Measurements from ENCODE around the gene ZP4. TPM values are rescaled to one million over a fixed set of nuclear protein-coding genes. Genes with fewer than 3 reads are reported as not detected.

The ZP4 gene
- total RNA-seq, 1 experiment from 2014 or later = not detected

DNA sequence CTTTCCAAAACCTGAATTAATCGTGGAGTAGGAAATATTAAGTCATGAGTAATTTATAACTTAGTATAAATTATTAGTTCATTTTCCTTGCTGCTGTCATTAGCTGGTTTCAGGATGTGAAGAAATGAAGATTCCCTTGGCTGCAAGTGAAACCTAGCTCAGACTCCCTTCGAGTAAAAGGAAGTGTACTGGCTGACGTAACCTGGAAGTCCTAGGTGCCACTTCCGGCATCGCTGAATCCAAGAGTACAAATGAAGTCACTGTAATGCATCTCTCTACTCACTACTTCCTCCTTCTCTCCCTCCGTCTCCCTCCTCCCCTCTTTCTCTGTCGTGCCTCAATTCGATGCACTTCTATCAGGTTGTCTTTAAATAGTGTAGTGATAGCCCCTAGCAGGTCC lies 28.8 kb downstream of the ZP4 start:
- TF ChIP-seq, protein P1, sequence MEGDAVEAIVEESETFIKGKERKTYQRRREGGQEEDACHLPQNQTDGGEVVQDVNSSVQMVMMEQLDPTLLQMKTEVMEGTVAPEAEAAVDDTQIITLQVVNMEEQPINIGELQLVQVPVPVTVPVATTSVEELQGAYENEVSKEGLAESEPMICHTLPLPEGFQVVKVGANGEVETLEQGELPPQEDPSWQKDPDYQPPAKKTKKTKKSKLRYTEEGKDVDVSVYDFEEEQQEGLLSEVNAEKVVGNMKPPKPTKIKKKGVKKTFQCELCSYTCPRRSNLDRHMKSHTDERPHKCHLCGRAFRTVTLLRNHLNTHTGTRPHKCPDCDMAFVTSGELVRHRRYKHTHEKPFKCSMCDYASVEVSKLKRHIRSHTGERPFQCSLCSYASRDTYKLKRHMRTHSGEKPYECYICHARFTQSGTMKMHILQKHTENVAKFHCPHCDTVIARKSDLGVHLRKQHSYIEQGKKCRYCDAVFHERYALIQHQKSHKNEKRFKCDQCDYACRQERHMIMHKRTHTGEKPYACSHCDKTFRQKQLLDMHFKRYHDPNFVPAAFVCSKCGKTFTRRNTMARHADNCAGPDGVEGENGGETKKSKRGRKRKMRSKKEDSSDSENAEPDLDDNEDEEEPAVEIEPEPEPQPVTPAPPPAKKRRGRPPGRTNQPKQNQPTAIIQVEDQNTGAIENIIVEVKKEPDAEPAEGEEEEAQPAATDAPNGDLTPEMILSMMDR (conservative IDR thresholded peaks at IDR 0.05) = no peak
- H2BK12ac ChIP-seq (ENCODE audit: insufficient read length, low read depth, low read length) = no peak overlapping the region
- no peak for DNase-seq
- Mint-ChIP-seq H3K36me3 (ENCODE audit: insufficient read depth in 1 of 3, low read depth in 3 of 3) (peaks cover 0 to 4% (median 0%) of the 10 kb centered on the region in 3 experiments; a peak in 1 of 7 replicates), H3K9me3 (no peaks in the 10 kb centered on the region), H3K4me1 (peaks cover 23 to 25% of the 10 kb centered on the region in 2 experiments), H3K27ac (no peak overlapping the region), H3K4me3 (no peak overlapping the region), H3K27me3 (ENCODE audit: low read depth) (peaks cover 8% of the 10 kb centered on the region)
- no peaks in the 10 kb centered on the region for H3K79me1 ChIP-seq (ENCODE audit: insufficient read depth, low read depth, low read length, poor library complexity, severe bottlenecking)
- H3K4me2 ChIP-seq (ENCODE audit: insufficient read depth, insufficient read length, low read length) = no peak overlapping the region
- no peaks in the 10 kb centered on the region for H3K79me2 ChIP-seq (ENCODE audit: insufficient read depth, low read length)
- H2BK120ac ChIP-seq (ENCODE audit: low read depth, low read length, poor library complexity, severe bottlenecking) = no peak overlapping the region
- H3K23me2 ChIP-seq (ENCODE audit: insufficient read length, low read depth, low read length, poor library complexity, severe bottlenecking) = no peaks in the 10 kb centered on the region
- H2AFZ ChIP-seq (ENCODE audit: low read length) = no peak overlapping the region
- H3K4ac ChIP-seq (ENCODE audit: low read depth, low read length) = no peak overlapping the region
- H3K56ac ChIP-seq (ENCODE audit: insufficient read length, low read depth, low read length) = no peak overlapping the region
- no peak overlapping the region for H3K14ac ChIP-seq (ENCODE audit: insufficient read depth, low read length)
- H3T11ph ChIP-seq (ENCODE audit: low read length) = no peak overlapping the region
- H2BK20ac ChIP-seq (ENCODE audit: low read depth, low read length, poor library complexity, severe bottlenecking) = no peak overlapping the region
- no peak overlapping the region for H4K5ac ChIP-seq (ENCODE audit: insufficient read length, low read depth, low read length)
- H2BK15ac ChIP-seq (ENCODE audit: low read depth, low read length) = no peak overlapping the region
- H3K27me3 ChIP-seq (ENCODE audit: insufficient read depth, low read length) = no peaks in the 10 kb centered on the region
- H3K4me1 ChIP-seq (ENCODE audit: insufficient read depth, low read length) = peaks cover 4% of the 10 kb centered on the region; the same call in 1 of the 2 replicates
- no peak overlapping the region for H4K91ac ChIP-seq (ENCODE audit: insufficient read length, low read depth, low read length)
- H3K18ac ChIP-seq (ENCODE audit: insufficient read length, low read depth, low read length) = no peak overlapping the region
- peaks cover 2% of the 10 kb centered on the region for H4K20me1 ChIP-seq (ENCODE audit: control insufficient read depth, insufficient read depth, insufficient read length)
- H2AK5ac ChIP-seq (ENCODE audit: insufficient read length, low read length) = no peak overlapping the region
- H3K23ac ChIP-seq (ENCODE audit: insufficient read length, low read depth, low read length) = no peak overlapping the region
- H3K27ac ChIP-seq (ENCODE audit: insufficient read length, low read depth, low read length) = no peak overlapping the region
- H3K9me3 ChIP-seq (ENCODE audit: control insufficient read depth, low read depth, low read length) = no peaks in the 10 kb centered on the region
- no peak overlapping the region for H2BK5ac ChIP-seq (ENCODE audit: insufficient read length, low read length)
- WGBS (ENCODE audit: extremely low coverage, insufficient read length, low lambda C conversion rate) = no CpG with 5 or more reads among the region's 8 CpGs
- H4K8ac ChIP-seq (replicated peaks; ENCODE audit: insufficient read length, low read depth, low read length) = no peak overlapping the region
- no peak overlapping the region for H3K9ac ChIP-seq (ENCODE audit: extremely low read depth, insufficient read length, low read length)

Measured in H9 (cell line).